ENCODE measurements around the gene ST8SIA6.

GRCh38 chr10:17380016-17380415, 74.4 kb downstream of the ST8SIA6 start:
- no peak for TF ChIP-seq RAD21 (IDR thresholded peaks at IDR 0.05; ENCODE audit: low read depth)
- TF ChIP-seq, protein P1, sequence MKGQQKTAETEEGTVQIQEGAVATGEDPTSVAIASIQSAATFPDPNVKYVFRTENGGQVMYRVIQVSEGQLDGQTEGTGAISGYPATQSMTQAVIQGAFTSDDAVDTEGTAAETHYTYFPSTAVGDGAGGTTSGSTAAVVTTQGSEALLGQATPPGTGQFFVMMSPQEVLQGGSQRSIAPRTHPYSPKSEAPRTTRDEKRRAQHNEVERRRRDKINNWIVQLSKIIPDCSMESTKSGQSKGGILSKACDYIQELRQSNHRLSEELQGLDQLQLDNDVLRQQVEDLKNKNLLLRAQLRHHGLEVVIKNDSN (IDR thresholded peaks at IDR 0.05): no peak
- TF ChIP-seq, protein P2, sequence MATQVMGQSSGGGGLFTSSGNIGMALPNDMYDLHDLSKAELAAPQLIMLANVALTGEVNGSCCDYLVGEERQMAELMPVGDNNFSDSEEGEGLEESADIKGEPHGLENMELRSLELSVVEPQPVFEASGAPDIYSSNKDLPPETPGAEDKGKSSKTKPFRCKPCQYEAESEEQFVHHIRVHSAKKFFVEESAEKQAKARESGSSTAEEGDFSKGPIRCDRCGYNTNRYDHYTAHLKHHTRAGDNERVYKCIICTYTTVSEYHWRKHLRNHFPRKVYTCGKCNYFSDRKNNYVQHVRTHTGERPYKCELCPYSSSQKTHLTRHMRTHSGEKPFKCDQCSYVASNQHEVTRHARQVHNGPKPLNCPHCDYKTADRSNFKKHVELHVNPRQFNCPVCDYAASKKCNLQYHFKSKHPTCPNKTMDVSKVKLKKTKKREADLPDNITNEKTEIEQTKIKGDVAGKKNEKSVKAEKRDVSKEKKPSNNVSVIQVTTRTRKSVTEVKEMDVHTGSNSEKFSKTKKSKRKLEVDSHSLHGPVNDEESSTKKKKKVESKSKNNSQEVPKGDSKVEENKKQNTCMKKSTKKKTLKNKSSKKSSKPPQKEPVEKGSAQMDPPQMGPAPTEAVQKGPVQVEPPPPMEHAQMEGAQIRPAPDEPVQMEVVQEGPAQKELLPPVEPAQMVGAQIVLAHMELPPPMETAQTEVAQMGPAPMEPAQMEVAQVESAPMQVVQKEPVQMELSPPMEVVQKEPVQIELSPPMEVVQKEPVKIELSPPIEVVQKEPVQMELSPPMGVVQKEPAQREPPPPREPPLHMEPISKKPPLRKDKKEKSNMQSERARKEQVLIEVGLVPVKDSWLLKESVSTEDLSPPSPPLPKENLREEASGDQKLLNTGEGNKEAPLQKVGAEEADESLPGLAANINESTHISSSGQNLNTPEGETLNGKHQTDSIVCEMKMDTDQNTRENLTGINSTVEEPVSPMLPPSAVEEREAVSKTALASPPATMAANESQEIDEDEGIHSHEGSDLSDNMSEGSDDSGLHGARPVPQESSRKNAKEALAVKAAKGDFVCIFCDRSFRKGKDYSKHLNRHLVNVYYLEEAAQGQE (IDR thresholded peaks at IDR 0.05; ENCODE audit: low read depth): no peak
- TF ChIP-seq CEBPB (IDR thresholded peaks at IDR 0.05): no peak
- no peak for TF ChIP-seq TEAD4 (IDR thresholded peaks at IDR 0.05)
- no peak for TF ChIP-seq EP300 (IDR thresholded peaks at IDR 0.05; ENCODE audit: borderline replicate concordance)
- no peak for TF ChIP-seq YY1 (IDR thresholded peaks at IDR 0.05; ENCODE audit: low read depth)
- TF ChIP-seq MAX (IDR thresholded peaks at IDR 0.05): no peak
- no peak for TF ChIP-seq TAF1 (IDR thresholded peaks at IDR 0.05; ENCODE audit: low read depth)
- TF ChIP-seq EGR1 (IDR thresholded peaks at IDR 0.05): no peak
- TF ChIP-seq NFIC (IDR thresholded peaks at IDR 0.05): no peak
